Activated naive CD4-positive, alpha-beta T cell treated with Interleukin-2 at 50 U/mL for 16 hours (primary cell): ENCODE results near the gene SNED1.

Source experiments
- DNase-seq: peaks from one replicate; pipeline ENCODE4 v3.0.0-alpha.2; 2020

The SNED1 gene

GRCh38 chr2:240960309-240960970 lies 38.0 kb upstream of the SNED1 start:
- no peak for DNase-seq

GRCh38 chr2:240960971-240961876 lies 37.2 kb upstream of the SNED1 start:
- no peak for DNase-seq

- DNase-seq: no peak
These were observed 36.5 kb upstream of the SNED1 start for GRCh38 chr2:240961910-240962299.

DNA sequence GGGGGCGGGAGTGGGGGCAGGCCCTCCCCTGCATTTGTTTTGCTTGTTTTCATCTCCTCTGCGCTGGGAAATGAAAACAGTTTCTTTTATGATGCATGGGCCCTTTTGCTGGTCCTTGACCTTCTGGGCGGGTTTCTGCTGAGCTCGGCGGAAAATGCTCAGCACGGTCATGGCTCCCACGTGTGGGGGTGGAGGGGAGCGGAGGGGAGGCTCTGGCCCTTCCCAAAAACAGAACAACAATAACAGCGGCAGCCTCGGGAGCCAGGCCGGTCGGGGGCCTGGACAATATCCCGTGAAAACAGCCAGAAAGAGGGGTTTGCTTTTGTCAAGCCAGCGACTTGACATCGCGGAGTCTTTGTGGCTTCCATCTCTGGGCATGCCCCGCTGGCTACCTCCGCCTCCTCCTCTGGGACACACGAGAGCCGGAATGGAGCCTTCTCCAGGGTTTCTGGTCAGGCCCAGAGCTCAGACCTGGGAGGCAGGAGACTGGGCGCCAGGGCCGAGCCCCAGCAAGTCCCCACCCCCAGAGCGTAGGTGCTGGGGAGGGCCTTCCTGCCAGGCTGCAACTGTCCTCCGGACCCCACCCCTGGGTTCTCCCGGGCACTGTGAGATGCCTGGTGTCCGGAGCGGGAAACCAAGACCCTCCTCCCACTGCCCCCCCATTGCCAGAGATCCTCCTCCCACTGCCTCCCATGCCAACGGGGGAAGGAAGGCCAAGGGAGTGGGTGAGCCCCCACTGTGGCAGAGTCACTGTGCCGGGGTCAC lies 35.9 kb upstream of the SNED1 start:
- DNase-seq: no peak

DNA sequence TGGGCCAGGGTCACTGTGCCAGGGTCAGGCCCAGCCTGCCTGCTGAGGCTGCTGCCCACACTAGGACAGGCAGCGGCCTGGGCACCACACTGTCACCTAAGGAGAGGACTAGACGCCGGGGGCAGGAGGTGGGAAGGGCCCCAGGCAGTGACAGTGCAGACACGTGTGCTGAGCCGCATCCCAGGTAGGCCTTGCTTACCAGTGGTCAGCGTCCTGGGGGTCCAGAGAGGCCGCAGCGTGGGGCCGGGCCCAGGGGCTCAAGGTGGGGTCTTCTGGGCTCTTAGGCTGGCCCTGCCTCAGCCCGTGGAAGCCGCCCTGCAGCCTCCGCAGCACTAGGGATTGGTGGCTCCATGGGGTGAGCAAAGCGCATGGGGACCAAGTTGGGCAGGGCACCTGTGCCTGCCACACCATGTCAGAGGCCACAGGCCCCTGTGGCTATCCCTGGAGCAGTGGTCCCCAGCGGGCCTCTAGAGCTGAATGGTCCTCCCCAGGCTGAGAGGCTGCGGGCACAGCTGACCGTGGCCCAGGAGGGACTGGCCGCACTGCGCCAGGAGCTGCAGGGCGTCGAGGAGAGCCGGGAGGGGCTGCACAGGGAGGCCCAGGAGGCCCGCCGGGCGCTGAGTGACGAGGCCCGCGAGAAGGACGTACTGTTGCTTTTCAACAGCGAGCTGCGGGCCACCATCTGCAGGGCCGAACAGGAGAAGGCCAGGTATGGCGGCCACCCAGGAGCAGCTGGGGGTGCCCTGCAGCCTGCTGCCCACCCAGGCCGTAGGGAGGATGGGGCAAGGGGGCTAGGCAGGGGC lies 35.2 kb upstream of the SNED1 start:
- no peak for DNase-seq

- DNase-seq: no peak
These were observed 34.3 kb upstream of the SNED1 start for GRCh38 chr2:240963868-240964703.

DNA sequence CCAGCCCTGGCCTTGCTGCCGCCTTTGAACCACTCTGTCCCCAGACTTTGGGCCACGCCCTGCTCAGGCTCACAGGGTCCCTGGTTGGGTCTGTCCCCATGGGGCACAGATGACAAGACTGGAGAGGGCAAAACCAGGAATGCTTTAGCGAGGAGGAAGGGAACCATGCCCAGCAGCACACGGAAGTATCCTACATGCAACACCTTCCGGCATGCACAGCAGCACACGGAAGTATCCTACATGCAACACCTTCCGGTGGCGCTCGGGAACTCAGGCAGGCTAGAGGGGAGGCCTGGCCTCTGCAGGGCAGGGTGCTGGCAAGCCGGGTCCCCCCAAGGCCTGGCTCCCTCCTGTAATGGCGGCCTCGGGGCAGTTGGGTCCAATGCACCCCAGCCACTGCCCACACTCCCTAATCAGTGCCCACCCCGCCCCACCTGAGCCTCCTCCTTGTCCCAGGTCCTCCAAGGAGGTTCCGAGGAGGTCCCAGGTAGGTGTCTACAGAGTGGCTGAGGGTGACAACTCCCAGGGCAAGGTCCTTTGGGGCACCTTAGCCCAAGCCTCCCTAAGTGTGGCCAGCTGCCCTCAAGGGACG lies 33.6 kb upstream of the SNED1 start:
- no peak for DNase-seq

- DNase-seq: no peak
These were observed 33.0 kb upstream of the SNED1 start for GRCh38 chr2:240965296-240965904.

GRCh38 chr2:240965905-240966456 lies 32.4 kb upstream of the SNED1 start:
- DNase-seq: no peak

- DNase-seq: no peak
These were observed 31.9 kb upstream of the SNED1 start for GRCh38 chr2:240966457-240966905.

DNA sequence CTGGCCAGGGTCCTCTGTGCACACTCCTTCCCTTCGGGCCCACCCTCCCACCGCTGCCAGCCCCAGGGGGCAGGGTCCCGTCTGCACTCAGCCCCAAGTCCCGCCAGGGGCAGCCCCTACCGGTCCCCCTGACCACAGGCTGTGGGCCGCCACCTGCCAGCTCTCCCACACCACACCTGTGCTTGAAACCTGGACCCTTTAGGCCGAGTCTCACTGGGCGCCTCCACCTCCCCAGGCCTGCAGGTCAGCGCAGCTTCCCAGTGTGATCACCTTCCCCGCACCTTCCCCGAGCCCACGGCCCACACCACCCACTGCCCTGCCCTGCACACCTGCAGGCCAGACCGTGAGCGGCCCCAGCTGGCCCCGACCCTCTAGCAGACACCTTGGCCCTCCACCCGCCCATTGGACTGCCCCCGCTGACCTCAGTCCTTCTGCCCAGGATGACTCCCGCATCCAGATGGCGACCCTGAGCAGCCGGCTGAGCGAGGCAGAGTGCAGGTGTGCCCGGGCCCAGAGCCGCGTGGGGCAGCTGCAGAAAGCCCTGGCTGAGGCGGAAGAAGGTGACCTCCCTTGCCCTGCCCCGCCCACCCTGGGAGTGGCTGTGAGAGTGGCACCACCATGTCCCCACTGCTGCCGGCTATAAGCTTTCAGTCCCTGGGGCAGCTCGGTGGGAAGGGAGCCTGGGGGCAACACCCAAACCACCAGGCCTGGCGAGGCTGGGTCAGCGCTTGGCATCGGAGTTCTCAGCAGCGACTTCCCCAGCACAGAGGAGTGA lies 31.3 kb upstream of the SNED1 start:
- no peak for DNase-seq

DNA sequence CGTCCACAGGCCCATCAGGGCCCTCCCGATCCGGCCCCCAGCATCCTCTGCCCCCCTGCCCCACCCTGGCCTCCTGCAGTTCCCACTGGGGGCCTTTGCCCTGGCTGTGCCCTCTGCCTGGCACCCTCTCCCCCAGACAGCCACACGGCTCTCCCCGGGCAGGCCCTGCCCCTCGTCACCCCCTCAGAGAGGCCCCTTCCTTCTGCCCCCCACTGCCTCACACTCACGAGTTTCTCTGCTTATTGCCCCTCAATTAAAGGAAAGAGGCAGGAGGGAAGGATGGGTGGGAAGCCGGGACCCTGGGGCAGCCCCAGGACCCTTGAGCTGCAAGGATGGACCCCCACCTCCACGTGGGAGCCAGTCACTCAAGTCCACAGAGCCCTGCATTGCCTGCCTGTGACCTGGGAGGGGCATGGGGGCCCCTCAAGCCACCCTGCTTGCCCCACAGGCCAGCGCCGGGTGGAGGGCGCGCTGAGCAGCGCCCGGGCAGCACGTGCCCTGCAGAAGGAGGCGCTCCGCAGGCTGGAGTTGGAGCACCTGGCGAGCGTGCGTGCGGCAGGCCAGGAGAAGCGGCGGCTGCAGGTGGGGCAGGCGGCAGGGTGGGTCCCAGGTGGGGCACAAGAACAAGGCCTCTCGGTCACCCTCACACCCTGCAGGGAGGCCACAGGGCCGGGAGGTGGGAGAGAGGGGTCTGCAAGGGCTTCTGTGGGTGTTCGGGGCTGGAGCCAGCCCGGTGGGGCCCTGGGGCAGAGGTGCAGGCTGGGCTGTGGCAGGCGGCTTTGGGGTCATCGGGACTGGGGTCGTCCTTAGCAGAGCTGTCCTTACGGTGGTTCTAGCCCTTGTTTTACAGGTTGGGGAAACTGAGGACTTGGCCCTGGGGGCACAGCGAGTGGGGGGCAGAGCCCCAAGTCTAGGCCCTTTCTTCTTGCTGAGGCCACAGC lies 30.5 kb upstream of the SNED1 start:
- no peak for DNase-seq

DNA sequence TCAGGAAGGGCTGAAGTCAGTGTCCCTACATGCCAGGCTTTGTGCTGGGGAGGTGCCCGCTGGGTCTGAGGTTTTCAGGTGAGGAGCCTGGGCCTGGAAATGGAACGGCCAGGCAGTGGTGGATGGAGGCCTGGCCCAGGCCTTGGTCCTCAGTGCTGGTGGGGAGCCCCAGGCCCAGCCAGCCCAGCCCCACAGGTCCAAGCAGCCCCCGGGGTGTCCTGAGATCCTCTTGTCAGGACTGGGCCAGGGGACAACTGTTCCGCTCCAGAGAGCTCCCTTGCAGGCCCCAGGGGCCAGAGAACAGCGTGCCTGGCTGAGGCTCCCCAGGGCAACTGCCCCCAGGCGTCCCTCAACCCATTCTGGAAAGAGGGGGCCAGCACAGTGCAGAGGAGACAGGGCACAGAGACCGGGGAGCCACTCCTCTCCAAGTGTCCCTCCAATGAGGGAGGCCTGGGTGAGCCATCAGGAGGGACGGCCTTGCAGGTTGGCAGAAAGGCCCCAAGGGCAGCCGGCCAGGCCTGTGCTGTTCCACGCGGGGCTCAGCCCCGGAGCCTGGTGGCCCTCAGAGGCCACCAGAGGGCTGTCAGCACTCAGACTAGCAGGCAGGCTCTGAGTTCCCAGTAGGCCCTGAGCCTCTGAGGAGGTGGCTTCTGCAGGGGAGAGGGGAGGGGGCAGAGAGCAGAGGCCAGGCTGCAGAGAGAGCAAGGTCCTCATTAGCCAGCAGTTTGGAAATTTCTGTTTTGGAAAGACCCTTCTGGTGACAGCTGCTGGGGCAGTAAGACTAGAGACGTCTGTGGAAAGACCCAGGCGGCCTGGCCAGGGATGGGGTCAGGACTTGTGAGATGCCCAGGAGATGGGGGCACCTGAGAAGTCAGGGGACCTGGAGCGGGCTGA lies 29.4 kb upstream of the SNED1 start:
- no peak for DNase-seq

DNA sequence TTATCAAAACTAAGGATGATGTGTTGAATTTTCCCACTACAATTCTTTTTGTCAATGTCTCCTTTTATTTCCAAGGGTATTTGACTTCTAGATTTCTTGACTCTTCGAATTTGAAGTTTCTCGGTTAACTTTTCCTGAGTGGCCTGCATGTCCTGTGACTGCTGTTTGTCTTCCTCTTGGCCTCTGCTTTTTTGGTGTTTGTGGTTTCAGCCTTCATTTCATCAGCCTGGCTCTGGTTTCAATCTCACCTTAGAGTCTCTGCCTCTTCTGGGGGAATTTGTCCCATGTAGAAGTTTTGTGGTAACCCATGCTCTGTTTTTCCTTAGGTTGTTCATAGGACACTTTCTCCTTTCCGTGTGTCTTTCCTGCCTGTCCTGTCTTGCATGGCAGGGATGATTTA lies 28.3 kb upstream of the SNED1 start:
- DNase-seq: no peak

GRCh38 chr2:240970816-240971215 lies 27.6 kb upstream of the SNED1 start:
- no peak for DNase-seq

- no peak for DNase-seq
These were observed 26.2 kb upstream of the SNED1 start for GRCh38 chr2:240972201-240972600.
